GM18505 (cell line): ENCODE data around the gene ENG.

Experiments used
- ATAC-seq: cut with Tn5 transposase; IDR thresholded peaks from one replicate; pipeline ENCODE4 v1.9.1; 2021; ENCODE audit not compliant: unreplicated experiment
- POLR2A ChIP-seq: IDR thresholded peaks from 4 replicates; pipeline ENCODE4 v1.6.1; 2011; ENCODE audit warnings: borderline replicate concordance; ENCODE audit not compliant: insufficient read depth, insufficient read length; ENCODE audit errors: extremely low read depth

ENG gene

GRCh38 chr9:127815512-127816361 lies 38.7 kb downstream of the ENG start:
- no peak for TF ChIP-seq POLR2A
- no peak for ATAC-seq

GRCh38 chr9:127814619-127815511 lies 39.6 kb downstream of the ENG start:
- no peak for TF ChIP-seq POLR2A
- no peak for ATAC-seq

- ATAC-seq: no peak
These were observed 40.7 kb downstream of the ENG start for GRCh38 chr9:127813686-127814226.

GRCh38 chr9:127812936-127813675 lies 41.4 kb downstream of the ENG start:
- TF ChIP-seq POLR2A: no peak
- no peak for ATAC-seq

More at GRCh38 chr9:127813686-127814226, 40.7 kb downstream of the ENG start:
- TF ChIP-seq POLR2A: no peak

- no peak for TF ChIP-seq POLR2A
- no peak for ATAC-seq
These were observed 42.4 kb downstream of the ENG start for GRCh38 chr9:127812011-127812410.

- ATAC-seq: no peak
- no peak for TF ChIP-seq POLR2A
These were observed 43.9 kb downstream of the ENG start for GRCh38 chr9:127810378-127811187.

GRCh38 chr9:127809540-127810377 lies 44.7 kb downstream of the ENG start:
- no peak for TF ChIP-seq POLR2A
- no peak for ATAC-seq

GRCh38 chr9:127809002-127809539 lies 45.4 kb downstream of the ENG start:
- TF ChIP-seq POLR2A: no peak
- no peak for ATAC-seq

- no peak for TF ChIP-seq POLR2A
- no peak for ATAC-seq
These were observed 46.0 kb downstream of the ENG start for GRCh38 chr9:127808347-127809001.

GRCh38 chr9:127806871-127807270 lies 47.6 kb downstream of the ENG start:
- no peak for ATAC-seq
- no peak for TF ChIP-seq POLR2A

GRCh38 chr9:127805620-127806019 lies 48.8 kb downstream of the ENG start:
- ATAC-seq: no peak
- no peak for TF ChIP-seq POLR2A
